Cerebellar cortex (tissue), 1 donor: Measurements from ENCODE around the gene ASIC2.

Experiments used
- DNase-seq: peaks from one replicate; pipeline ENCODE4 v3.0.0-alpha.2; 2015; ENCODE audit warnings: low spot score

The ASIC2 gene

DNA sequence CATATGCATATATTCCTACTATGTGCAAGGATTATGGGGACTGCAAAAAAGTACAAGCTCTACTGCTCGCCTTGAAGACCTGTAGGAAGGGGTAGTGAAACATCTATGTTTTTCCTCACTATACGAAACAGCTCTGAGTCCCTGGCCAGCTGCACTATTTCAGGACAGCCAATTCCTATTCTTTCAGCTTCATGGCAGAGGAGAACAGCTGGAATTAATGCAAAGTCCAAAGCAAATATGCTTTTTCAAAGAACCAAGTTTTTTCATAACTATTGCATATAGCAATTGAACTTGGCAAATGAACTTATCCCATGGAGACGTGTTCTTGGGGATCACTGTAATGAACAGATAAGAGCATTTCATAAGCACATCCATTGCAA lies 179.1 kb downstream of the ASIC2 start:
- no peak for DNase-seq

DNA sequence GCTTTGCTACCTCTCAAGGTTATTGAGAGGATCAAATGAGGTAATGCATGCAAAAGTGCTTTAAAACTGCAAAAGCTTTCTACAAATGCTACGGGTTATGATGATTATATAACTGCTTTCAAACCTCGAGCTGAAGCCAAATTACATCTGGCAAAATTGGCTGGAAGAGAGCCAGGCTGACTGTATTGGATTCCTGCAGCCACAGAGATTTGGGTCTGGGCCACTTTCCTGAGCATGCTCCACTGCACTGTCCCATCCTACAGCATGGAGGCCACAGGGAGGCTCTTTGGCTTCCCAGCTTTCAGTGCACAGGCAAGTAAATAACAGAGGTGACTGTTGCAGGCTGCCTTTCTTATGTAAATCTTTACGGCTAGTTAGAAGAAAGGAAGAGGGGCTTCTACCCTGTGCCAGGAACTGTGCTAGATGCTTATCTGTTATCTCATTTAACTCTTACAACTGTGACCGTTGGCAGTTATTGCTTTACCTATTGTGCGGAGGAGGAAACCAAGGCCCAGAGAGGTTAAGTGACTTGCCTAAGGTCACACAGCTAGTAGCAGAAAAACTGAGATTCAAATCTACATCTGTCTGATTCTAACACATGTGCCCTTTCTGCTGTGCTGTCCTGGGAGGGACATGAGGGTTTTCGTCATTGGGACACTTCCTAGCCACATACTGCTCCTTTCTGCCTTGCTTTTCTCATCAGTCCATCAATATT lies 179.7 kb downstream of the ASIC2 start:
- DNase-seq: no peak

DNA sequence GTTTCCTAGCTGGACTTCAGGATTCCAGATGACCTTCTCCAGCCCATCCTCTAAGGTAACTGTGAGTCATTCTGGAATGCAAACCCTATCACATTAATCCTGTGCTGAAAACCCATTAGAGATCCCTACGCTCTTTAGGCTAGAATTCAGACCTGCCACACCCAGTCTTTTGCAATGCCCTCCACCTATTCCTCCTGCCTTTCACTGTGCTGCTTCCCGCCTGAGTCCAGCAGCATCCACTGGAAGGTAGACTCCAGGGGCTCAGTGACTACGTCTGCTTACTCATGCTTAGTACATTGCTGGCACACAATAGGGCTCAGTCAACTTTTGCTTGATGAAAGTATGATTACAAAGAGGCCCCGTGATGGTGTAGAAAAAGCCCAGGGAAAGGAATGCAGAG lies 180.3 kb downstream of the ASIC2 start:
- DNase-seq: no peak

DNA sequence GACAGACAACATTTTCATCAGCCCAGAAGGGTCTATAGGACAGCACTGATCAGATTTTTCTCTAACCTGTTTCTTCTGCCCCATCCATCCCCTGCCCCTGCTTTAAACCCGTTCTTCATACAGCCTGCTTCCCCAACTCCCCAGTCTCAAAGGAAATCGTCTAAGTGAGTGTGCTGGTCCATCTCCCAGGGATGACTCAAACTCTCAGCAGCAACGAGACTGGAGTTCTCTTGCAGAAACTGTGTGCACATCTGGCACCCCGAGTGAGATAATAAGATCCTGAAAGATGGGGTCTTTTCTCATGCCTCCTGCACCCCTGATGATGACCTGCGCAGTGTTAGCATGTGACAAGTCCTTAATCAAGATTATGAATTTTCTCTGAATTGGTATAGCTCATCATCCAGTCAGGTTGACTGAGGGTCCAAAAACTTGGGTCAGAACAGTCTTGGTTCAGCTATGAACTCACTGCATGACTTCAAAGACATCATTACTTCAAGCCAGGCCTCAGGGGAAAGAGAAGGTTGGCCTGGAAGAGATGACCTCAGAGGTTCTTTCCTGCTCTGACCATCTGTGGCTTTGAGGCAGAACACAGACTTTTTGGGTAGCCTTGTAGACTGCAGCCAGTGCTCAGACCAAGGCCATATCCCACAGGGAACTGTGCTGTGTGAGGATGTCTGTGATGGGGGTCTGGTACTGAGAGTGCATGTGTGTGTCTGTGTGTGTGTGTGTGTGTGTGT lies 183.6 kb downstream of the ASIC2 start:
- no peak for DNase-seq

DNA sequence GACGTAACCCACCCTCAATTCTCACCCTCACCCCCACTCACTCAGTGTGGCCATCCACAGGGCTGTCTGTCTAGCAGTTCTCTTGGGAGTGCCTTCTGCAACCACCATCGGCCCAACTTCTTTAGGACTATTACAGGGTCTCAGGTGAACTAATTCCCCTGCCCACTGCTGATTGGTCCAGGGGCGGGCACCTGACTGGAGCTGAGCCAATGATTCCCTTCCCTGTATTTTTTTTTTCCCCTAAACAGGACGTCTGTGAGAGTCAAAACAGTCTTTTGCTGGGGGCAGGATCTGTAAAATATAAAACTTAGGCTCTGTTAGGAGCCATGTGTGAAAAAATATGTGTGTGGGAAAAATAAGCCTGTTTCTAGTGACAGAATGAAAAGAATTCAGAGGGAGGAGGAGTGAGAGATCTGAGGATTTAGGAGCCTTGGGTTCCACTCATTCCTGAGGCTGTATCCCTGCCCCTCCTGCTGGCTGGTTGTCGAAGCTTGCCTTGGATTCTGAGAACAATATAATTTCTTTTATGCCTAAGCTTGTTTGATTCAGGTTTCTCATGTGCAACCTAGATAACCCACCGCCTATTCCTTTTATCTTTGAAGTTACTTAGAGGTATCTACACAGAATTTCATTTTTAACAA lies 186.4 kb downstream of the ASIC2 start:
- DNase-seq: no peak

DNA sequence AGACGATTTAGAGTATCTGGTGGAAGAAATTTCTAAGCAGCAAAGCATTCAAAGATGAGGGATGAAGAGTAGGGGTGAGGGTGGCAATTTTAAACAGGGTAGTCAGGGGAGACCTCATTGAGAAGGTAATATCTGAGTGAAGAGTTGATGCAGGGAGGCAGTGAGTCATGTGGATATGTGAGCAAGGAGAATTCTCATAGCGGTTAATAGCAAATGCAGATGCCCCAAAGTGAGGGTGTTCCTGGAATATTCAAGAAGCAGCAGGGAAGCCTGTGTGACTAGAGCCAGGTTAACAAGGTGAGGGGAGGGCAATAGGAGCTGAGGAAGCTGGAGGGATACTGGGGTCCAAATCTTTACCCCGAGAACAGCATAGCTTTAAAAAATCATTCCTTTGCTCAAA lies 187.2 kb downstream of the ASIC2 start:
- no peak for DNase-seq

DNA sequence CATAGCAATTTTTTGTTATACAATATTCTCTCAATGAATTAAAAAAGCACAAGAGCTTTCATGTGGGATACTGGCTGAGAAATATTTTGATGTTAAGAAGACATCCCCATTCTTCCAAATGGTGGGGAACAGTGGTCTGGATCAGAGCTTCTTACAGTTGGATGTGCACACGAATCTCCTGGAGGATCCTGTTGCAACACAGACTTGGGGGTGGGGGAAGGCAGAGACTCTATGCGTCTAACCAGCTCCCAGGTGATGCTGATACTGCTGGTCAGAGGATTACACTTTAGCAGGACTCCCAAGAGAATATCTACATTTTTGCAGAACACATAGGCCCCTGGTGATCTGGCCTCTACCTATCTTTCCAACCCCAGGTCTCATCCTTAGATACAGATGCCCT lies 193.2 kb downstream of the ASIC2 start:
- no peak for DNase-seq

DNA sequence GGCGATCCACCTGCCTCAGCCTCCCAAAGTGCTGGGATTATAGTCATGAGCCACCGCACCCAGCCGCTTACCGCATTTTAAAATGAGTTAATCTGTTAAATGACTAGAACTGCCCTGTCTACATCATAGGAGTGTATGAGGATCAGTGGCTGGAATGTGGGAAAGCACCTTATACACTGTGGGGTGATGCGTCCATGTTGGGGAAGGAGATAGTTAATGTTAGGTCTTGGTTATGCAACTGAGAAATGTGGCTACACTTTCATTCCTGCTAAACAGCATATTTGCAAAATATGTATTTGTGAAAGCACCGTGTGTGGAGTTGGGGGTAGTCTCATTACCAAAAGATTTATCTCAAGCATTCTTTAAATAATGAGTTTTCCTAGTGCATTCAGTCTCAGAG lies 193.8 kb downstream of the ASIC2 start:
- DNase-seq: no peak

DNA sequence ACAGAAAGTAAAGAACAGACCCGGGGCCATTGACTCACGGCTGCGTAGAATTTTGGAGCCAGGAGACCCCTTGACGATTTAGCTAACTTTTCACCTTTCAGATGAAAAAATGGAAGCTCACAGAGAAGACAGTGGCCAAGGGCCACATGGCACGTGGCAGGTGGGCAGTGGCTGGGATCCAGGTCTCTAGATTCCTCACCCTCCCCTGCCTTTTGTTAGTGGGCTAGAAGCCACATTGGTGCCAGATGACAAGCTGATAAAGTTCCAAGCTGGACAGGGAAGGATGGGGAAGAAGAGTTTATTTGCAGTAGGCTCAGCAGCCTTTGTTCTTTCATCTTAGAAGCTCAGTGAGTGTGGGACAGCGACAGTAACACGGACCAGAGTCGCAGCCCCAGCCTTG lies 195.7 kb downstream of the ASIC2 start:
- DNase-seq: peak; percentile 69

DNA sequence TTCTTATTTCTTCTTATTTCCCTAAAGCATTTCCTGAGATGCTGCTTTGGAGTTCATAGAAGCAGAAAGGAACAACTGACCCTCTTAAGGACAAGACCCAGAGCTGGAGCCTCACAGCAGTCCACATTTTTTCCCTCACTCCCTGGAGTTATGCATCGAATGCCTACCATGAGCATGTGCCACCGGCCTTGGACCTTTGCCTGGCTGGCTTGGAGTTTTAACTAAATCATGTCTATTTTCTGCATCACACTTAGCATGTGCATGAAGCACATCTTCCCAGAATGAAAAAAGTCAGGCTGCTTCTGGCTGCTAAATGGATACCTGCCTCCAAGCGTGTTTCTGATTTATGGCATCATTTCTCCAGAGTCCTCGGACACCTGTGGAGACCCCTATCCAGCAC lies 196.9 kb downstream of the ASIC2 start:
- peak; percentile 2 for DNase-seq

DNA sequence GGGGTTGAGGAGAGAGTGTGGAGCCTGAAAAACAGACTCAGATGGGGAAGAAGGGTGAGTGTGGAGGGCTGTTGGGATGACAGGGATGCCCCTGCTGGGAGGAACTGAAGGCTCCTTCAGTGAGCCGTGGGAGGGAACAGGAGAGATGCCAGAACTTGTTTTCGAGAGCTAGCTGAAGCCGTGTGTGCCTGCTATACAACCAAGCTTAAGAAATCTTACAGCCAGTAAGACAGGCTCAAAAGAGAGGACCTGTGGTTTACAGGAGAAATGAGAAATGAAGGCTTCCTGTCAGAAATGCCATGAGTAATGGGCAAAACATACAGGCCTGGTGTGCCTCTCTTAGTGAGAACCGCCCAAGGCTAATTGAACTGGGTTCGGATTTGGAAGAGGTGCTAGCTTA lies 201.8 kb downstream of the ASIC2 start:
- DNase-seq: no peak

DNA sequence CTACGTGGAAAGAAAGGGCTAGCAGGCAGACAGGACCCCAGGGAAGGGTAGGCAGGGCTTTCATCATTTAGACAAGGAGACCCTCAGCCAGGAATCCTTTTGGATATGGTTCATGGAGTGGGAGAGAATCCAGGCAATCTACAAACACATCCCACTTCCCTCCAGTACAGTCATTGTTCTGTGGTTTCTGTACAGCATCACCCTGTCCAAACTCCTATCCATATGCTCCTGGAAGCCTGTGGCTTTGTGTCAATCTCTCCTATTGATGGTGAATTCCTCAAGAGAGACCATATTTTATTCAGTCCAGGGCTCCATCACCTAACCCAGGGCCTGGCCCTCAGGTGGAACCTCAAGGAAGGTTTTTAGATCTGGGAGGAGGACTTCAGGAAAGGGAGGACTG lies 202.3 kb downstream of the ASIC2 start:
- DNase-seq: no peak

DNA sequence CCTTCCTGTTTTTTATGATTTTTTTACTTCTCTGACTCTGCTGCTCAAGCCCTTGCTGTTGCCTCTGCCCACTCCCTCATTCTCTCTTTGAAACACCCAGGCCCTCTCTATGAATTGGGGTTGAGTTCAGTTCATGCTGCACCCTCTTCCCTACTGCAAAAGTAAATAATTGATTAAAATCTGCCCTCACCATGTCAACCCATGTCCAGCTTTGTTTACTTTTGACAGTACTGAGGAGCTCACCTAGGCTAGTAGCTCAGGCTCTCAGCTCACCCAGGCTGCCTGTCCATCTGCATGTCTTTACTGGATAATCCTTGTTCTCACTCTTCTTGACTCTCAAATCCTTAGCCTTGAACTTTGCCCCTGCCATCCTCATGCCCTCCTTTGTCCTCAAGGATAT lies 206.2 kb downstream of the ASIC2 start:
- no peak for DNase-seq

DNA sequence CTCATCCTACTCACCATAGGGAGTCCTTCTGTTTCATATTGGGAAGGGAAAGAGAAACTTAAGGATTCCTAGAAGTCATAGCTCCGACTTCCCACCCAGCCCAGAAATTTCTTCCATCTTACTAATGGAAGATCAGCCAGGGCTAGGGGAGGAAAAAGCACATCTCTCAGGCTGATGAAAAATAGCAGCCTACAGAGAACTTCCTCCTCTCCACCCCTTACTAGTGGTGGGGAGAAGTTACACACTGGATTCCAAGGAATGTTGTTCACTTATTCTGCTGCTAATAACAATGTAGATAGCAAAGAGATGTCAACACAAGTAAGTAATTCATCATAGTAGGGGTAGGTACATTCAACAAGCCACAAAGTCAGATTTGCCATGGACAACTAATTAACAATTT lies 207.1 kb downstream of the ASIC2 start:
- no peak for DNase-seq

DNA sequence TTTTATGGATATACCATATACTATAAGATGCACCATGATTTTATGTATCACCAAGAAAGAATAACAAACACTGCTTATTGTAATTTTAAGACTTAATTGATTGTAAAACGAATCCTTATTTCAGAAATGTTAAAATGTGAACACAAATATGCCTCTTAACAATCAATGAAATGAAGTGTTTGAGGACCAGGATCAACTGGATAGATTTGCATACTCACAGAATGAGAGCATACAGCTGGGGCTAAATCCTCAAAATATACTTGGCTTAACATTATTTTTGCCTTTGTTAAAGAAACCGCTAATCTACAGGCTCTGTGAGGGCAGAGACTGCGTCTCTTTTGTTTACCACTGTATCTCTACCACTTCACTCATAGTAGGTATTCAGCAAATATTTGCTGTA lies 207.8 kb downstream of the ASIC2 start:
- DNase-seq: no peak

DNA sequence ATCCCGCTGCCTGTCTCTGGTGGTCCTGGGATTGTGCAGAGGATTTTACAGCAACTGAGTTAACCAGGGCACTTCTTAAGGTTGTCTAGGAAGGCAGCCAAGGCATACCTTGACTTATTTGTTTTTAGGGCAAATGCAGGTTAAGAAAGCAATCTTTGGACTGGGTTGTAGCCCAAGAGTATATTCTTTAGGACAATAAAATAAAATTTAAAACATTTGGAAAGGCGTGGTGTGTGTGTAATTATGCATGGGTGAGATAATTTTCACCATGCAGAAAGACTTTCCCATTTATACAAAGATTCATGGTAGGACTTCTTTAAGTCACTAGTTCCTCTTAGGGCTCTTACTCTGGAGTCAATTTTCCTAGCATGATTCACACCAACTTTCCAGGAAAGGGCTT lies 208.3 kb downstream of the ASIC2 start:
- DNase-seq: no peak

DNA sequence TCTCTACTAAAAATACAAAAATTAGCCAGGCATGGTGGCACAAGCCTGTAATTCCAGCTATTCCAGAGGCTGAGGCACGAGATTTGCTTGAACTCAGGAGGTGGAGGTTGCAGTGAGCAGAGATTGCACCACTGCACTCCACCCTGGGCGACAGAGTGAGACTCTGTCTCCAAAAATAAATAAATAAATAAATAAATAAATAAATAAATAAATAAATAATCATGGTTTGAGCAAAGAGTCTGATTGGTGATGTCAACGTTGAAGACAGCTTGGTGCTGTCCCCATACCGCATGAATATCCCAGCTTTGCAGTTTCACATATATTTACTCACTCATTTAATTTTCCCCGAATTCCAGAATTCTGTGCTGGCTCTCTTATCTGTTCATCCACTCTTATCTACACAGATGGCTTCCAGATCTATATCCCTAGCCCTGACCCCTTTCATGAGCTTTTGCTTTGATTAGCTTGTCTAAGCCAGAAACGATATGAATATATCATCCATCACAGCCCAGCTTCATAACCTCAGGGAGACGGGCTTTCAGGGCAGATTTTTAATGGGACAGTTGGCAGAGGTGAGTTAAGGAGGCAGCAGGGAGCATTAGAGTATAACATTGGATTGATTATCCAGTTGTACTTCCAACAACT lies 210.4 kb downstream of the ASIC2 start:
- no peak for DNase-seq

DNA sequence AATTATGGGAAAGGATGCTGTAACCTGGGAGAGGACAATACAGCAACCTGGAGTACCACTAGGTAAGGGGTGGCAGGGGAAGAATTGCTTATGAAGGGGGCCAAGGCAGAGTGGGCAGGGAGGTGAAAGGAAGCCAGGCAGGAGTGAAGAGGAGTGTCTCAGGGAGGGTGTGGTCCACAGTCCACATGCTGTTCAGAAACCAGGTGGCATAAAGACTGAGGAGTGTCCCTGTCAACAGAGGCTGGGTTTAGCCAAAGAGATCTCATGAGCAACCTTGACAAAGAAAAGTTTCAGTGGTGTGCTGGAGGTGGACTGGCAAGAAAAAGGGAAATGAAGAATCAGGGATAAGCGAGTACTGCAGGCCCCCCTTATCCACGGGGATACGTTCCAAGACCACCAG lies 213.0 kb downstream of the ASIC2 start:
- no peak for DNase-seq

DNA sequence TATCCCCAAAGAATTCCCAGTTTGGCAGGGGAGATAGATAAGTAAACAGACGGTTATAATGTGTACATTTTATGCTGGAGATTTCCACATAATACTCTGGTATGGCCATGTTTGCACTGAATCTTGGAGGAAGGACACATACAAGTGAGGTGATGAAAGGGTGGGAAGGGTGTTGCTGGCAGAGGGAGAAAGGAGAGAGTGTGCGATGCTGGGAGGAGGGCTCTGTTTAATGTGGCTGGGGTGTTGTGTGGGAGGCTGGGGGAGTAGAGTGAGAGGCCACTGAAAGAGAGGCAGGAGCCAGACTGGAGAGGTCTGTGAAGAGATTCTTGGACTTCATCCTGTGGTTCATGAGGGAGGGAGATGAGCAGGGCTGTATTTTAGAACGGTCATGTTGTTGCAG lies 213.9 kb downstream of the ASIC2 start:
- DNase-seq: no peak

DNA sequence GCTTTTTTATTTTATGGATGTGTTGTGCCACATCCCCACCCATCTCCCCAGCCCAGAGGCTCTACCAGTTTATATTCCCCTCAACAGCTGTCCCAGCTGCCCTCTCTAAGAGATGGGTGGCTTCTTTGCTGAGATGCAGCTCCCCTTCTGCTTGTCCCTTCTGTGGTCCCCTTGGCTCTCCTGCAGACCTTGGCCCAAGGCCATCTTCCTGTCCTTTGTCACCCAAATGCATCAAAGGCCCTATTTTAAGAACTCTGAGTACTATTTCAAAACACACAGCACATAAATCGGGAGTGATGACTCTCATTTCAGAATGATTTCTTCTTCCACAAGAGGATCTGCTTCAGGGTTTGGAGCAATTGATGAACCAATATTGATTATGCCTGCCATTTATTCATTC lies 216.1 kb downstream of the ASIC2 start:
- DNase-seq: no peak

DNA sequence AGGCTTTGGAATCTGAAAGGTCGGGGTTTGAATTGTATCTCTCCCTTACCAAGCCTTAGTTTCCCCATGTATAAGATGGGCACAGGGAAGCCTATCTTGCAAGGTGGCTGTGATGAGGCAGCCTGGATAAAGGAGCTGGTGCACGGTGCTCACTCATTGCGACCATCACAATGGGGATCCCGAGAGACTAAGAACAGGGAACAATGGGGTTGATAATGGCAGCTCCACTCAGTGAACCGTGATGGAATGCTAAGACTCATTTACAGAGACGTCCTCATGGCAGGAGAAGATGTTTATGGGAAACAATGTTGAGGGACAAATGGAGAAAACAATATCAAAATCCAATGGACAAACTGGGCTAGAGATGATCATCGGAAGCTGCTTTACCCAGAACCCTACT lies 219.7 kb downstream of the ASIC2 start:
- DNase-seq: no peak

DNA sequence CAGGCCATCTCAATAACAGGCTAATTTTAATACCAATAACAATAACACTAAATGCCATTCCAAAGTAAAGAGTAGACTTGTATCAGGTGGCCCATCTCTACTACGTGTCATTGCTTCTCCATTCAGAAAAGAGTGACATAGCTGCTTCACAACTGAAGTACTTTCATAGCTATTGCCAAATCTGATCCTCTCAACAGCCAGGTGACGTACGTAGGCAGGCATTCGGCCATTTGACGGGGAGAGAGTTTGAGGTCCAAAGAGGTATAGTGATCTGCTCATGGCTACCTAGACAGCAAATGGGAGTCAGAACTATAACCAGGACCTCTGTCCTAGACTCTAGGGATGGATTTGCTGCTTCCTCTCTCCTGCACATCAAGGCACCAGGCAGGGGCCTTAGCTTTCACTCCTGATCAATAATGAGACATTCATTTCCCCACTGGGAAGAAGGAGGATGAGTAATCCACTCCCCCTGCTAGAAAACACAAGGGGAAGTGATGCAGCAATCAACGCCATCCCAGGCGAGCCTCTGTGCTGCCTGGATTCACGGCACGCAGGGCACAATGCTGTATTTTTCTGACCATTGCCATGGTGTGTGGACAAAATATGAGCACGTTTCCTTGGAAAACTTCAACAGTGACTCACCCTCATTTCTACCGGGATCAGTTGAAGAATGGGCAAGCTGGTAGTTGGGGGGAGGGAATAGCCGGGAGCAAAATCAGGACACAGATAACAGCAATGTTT lies 220.5 kb downstream of the ASIC2 start:
- DNase-seq: no peak
